SKM-1 treated with dmso at 0.1 percent for 144 hours (cell line): ENCODE data around the gene UNC93B1.

Experiments used
- DNase-seq: peaks from one replicate; lab custom pipeline; 2025; ENCODE audit not compliant: unreplicated experiment; lab: John Stamatoyannopoulos, UW

The UNC93B1 gene

DNA sequence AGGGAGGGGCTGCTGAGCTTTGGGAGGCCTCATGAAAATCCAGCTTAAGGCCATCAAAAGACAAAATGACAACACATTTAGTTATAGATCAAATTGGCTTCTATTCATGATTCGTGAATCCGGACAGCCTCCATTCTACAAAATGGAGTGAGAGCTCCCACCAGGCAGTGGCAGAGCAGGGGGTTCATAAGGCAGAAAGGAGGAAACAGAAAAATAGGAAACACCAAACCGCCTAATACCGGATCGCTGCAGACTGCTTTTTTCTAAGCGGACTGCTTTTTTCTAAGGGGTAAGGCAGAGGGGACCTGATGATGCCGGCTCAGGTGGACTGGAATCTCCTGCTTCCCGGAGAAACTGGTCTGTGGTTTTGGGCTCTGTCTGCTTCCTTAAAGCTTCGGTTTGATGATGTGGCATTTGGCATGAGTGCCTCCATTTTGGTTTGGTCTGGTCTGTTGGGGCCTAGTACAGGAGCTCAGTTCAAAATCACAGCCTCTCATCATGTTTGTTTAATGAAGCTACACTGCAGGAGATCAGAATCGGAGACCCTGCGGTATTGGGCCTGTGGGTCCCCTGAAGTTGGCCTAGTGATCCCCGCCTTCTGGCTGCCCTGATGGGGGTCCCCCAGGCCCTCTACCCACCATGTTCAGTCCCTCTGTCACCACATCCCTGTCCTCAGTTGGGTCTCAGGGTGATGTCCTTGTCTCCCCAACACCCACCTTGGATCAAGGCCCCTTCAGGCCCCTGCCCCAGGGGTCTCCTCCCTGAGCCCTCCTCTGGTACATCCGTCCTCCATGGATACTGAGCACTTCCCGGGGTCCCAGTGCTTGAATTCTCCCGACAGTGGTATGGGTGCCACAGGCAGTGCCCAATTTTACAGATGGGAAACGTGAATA, 7.4 kb upstream of the UNC93B1 start:
- no peak for DNase-seq

DNA sequence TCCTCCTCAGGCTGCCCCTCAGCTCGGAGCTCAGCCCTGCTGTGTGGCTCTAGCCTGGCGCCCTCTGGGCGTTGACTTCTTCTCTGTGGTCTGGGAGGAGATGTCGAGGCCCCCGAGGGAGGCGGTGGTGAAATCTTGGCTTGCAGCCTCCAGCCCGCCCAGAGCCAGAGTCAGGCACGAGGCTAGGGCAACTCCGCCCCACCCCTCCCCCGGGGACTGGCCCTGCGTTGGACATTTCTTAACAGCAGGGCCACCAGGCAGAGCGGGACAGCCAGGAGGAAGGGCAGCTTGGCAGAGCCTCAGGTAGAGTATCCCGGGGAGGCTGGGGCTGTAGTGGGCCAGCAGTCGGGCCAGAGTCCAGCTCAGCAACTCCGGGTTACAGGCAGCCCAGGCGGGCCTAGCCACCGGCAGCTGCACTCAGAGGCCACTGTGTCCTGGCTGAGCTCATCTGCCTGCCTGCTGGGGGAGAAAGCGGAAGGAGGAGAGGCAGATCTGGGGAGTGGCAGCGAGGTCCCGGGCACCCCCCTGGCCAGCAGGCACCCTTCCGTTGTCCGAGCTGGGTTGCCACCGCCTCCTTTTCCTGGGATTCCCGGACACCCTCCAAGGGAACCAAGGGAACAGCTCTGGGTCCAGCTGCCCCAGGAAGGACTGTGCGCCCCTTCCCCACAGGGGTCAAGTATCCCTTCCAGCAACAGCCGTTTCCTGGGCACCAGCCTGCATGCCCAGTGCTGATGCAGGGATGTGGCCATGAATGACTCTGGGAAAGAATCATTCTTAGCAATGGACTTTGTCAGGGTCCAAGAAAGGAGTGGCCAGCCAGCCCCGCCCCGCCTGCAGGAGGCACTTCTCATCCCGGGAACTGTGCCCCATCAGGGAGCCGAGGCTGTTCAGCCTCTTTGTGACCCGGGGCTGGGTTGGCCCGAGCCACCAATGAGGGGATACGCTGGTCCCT, 6.5 kb upstream of the UNC93B1 start, which contains the start of gene ALDH3B1:
ALDH3B1 (plus strand) TSS at position 238 of the 952 bp plus-strand sequence. CDS start 4,971 bp downstream, outside the sequence.
- DNase-seq, result peak; percentile 97

DNA sequence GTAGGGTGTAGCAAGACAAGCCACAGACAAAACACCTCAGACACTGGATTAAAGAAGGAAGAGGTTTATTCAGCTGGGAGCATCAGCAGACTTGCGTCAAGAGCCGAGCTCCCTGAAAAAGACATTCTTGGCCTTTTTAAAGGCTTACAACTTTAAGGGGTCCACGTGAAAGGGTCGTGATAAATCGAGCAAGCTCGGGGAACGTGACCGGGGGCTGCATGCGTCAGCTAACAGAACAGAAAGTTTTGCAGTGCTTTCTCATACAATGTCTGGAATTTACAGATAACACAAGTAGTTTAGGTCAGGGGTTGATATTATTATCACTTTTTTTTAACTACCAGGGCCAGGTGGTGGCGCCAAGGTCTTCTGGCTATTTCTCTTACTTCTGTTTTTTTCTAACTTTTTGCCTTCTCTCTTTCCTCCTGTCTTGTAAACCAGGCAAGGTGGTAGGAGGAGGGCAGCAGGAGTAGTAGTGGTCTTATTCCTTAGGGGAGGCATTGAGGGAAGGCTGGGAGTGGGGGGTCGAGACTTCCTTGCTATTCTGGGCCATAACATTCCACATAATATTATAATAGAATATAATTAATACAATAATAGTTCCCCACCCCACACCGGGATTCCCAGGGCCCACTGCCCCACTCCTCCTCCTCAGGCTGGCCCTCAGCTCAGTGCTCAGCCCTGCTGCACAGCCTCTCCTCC, 5.6 kb upstream of the UNC93B1 start:
- DNase-seq, result peak; percentile 67

DNA sequence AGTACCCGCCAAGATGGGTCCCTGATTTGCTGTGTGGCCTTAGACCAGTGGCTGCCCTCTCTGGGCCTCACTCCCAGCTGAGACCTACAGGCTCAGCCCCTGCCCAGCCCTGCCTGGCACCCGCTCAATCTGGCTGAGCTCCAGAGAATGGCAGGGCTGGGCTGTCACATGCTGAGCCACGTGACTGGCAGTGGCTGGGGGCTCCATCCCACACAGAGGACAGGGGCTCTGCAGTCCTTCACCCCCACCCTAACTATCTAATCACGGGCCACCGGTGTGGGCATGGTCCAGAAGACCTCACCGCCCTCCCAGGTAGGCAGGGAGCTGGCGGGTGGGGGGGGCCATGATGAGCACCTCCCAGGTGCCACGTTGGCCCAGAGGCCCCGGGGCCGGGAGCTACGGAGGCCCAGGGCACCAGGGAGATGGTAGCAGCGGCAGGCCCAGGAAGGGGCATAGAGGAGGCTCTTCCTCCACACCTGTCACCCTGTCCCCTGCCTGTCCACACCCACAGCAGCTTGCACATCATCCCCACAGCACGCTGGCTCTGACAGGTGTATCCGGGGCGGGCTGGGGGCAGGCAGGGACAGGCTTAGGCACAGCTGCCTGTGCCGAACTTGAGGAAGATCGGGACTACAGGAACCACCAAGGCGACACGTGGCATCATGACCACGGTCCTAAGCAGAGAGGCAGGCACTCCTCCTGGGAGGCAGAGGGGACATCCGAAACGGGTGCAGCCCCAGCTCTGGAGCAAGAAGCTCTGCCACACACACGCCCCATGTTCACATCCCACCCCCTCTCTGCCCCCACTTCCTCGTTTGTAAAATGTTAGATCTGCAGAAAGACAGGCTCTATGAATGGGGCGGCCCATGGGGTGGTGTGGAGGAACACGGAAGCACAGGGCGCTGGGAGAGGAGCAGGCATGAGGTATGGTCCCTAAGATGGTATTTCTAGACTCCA, 4.8 kb upstream of the UNC93B1 start:
- peak; percentile 42 for DNase-seq

DNA sequence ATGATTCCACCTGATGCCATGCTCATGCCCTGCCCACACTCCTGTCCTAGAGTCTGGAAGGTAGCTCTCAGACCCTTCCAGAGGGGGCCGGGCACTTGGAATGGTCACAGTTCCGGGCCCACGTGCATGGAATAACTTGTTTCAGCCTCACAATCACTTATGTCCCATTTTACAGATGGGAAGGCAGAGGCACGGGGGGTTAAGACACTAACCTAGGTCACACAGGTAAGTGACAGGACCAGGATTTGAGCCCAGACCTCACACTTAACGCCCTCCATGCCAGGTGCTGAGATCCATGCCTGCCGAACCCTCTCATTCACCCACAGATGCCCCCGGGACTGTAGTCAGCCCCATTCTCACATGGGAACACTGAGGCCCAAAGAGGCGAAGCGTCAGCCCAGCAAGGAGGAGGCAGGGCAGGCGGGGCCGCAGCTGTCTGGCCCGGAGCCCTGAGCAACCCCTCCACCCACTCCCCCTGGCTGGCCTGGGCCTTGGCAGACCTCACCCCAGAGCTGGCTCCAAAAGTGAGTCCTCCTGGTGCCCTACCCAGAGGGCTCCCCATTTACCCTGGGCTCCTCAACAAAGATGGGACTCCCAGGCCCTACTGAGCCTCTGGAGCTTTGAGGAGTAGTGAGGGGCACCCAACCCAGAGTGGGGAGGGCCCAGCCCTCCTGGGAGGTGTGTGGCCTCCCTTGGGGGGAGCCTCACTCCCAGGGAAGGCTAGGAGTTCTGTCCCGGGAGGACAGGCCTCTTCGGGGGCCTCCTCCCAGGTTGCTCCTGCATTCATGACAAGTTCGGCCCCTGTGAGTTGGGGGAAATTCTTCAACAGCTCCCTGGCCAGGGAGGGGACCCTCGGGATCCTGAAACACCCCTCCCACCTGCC, 3.8 kb upstream of the UNC93B1 start:
- DNase-seq, result no peak

DNA sequence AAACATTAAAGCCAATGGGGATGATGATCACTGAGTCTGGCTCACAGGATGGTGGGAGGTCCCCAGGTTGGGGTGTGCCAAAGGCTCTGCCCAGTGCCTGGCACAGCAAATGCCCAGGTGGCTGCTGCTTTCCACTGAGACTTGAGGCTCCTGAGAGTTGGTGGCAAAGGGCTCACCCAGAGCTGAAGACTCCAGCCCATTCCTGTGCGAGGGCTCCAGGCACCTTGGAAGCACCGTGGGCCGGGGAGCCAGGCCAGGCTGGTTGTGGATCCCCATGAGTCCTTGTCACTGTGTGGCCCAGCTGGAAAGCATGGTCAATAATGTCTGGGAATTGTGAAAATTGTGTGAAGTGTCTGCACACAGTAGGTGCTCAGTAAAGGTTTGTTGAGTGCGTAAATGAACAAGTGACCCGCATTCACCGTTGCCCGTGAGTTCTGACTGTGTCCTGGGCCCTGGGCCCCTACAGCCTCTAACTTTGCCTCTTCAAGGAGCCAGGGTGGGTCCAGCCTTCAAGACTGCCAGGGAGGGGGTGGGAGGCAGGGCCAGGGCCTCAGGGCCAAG, 2.8 kb upstream of the UNC93B1 start:
- DNase-seq, result no peak

DNA sequence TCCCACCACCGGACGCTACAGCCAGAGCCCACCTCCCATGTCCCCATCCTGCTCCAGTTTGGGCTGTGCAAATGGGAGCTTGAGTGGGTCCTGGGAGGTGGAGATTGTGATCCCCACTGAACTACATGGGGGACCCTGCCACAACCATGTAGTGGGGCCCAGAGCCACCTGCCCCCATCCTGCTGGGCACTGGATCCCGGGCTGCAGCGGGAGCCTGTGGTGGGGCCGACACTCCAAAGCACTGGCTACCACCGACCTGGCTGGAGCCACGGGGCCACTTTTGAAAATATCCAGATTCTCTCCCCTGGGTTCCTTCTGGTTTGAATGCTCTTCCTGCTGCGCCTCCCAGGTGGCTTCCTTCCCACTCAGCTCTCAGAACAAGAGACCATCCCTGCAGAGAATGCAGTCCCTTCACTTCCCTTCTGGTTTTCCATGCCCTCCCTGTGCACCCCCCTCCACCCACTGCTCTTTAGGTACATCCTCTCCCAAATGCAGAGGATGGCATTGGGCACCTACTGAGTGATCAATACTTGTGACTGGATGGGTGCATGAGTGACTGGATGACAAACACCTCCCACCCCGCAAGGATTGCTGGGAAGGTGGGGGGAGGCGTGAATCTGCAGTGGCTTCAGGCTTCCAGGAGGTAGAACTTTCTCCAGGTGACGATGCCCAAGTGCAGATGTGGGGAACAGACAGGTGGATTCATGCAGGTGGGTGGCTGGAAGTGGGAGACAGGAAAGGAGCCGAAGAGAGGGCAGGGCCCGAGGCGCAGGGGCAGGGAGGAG, 846 bp upstream of the UNC93B1 start:
- DNase-seq, result no peak

DNA sequence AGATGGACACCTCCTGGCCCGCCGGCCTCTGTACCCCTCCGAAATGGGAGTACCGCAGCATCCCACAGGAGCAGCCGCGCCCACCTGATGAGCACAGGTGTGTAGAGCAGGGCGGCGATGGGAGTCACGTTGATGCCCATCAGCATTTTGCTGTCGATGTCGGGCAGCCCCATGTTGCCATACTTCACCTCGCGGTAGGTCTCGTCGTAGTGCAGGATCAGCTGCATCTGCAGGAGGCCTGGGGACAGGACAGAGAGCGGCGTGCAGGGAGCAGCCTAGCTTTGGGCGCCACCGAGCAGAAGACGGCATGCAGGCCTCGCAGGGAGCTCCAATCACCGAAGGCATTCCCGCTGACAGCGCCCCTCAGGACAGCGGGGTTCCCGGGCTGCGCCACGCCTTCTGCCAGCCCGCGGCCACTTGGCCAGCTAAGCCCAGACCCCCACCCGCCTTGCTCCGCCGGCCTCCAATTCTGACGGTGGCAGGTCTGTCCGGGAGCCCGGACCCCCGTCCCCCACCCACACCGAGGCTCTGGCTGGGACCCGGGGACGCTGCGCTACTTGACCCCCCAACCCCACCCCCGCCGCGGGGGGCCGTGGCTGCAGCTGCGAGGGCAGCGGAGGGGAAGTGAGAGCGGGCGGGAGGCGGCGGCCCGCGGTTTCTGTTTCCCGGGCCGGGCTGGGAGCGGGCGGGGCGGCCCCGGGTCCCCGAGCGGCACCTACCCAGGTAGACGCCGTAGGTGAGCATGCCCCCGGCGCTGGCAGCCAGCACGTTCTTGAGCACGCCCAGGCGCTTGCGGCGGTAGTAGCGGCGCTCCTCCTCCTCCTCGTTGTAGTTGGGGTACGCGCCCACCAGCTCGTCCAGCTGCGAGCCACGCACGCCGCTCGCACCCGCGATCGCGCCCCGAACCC, 705 bp downstream of the UNC93B1 start:
- DNase-seq, result peak; percentile 20

DNA sequence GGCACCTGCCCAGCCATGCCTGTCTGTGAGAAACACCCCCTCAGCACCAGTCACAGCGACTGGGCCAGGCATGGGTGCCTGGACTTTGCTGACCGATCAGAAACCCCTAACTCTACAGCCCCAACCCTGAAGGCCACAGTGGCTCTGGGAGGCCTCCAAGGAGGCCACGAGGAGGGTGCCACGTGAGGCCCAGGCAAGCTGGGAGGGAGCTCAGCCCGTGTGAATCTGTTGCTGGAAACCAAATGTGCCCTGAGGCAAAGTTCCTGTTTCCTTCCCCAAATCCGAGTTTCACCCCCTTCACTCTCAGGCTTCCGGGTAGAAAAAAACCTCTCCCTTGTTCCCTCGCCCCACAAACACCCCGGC, 1.3 kb downstream of the UNC93B1 start:
- peak; percentile 77 for DNase-seq

DNA sequence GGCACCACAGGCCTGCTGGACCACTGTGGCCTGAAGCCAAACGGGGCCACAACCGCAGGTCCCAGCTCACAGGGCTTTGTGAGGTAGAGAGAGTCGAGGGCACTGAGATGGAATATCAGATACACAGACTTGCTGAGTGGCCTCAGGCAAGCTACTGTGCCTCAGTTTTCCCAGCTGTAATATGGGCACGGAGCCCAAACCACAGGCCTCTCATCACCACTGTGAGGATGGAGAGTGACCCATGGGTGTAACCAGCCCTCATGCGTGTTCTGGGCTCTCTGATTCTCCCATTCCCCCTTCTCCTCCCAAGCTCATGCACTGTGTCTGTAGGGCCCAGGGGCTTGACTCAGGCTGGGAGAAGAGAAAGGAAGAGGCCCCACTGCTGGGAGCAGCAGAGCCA, 4.2 kb downstream of the UNC93B1 start:
- no peak for DNase-seq

DNA sequence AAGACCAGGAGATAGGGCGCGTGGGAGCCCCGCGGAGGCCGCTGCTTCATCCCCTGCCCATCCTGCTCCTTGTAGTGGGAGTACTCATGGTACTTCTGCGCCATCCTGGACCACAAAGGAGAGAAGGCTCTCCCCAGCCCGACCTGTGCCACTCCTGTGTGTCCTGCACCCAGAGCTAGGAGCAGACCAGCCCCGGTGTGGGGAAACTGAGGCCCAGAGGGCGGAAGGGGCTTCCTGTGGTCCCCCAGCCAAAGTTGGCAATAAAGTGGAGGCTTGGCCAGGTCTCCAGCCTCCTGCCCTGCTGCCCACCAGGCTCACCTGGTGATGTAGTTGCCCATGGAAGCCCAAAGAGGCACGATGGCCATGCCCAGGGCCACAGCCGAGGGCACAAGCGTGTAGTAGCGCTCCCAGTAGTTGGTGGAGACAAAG, 4.7 kb downstream of the UNC93B1 start:
- no peak for DNase-seq

DNA sequence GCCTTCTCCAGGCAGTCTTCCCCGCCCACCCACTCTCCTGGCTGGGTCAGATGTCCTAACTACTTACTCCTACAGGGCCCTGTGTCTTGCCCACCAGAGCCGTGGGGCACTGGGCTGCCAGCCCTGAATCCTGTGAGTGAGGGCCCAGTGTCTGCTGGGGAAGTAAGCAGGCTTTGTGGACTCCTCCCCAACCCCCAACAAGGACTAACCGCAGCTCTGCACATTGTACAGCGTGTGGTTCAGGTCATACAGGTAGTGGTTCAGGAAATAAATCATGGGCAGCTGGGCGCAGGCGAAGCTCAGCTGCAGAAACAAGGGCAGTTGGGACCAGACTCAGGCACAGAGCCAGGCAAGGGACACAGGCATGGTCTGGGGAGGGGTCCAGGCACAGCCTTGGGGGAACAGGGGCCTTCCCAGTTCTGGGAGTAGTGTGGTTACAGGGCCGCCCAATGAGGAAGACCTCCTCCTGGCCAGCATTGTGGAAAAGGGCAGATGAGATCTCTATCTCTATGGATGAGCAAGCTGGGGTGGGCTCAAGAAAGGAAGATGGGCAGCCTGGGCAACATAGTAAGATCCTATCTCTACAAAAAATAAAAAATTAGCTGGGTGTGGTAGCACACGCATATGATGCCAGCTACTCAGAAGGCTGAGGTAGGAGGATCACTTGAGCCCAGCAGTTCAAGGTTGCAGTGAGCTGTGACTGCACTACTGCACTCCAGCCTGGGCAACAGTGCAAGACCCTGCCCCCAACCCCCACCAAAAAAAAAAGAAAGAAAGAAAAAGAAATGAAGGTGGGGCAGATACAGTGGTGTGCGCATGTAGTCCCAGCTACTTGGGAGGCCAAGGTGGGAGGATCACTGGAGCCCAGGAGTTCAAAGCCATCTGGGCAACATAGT, 5.5 kb downstream of the UNC93B1 start:
- no peak for DNase-seq

DNA sequence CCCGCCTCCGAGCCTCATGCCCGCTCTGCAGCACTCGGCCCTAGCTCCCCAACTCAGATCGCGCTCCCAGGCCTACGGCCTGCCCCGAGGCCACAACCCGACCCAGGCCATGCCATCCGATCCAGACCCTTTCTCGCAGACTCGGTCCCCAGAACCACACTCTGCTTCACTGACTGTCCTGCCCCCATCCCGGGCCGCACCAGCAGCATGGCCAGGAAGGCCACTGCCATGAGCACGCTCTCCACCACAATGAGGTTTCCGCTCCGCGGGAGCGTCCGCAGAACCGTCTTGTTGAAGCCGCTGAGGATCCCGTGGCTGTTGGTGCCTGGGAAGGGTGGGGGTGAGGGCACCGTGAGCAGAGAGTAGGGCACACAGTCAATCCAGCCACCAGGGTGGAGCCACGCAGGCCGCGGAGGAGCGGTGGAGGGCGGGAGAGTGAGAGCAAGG, 6.4 kb downstream of the UNC93B1 start:
- DNase-seq, result no peak

DNA sequence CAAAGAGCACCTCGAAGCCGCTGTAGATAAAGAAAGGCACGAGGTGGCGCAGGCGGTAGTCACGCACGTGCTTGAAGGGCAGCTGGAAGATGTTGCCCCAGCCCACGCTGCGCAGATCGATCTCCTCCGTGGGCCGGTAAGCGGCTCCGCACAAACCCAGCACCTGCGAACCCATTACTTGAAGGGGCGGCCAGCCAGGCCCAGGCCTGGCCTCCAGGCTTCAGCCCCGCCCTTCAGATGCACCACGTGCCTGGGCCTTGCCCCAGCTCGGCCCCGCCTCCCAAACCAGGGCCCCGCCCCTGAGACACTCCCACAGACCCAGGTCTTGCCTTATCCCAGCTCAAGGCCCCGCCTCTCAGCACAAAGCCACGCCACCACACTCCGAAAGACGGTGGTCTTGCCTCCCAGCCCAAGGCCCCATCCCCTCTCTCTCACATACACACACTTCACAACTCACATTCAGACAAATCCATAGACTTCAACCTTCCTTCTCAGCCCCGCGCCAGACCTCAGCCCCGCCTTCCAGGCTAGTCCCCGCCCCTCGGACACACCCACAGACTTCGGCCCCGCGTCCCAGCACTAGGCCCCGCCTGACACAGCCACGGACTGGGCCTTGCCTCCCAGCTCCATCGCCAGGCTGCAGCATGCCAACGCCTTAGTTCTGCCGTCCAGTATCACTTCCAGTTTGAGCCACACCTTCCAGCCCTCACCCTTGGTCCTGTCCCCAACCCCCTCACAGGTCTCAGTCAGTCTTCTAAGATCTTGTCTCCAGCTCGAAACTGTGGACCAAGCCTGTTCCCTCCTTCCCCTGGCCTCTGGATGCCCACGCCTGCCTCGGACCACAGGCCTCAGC, 7.0 kb downstream of the UNC93B1 start:
- DNase-seq, result peak; percentile 26

DNA sequence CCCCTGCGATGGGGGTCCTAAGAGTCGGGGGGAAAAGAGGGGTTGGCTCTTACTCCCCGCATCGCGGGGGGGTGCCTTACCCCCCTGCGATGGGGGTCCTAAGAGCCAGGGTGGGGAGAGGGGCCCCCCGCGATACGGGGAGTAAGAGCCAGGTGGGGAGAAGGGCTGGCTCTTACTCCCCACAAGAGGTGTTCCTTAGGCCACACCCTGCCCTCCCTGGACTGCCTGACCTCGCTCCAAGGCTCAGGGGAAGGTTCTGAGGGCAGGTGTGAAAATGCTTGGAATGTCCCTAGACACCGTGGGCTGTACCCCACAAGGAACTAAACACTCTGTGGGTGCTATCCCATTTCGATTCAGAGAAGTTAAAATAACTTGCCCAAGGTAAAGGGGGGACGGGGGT, 7.8 kb downstream of the UNC93B1 start:
- no peak for DNase-seq
